Cardiac atrium fibroblast (primary cell): ENCODE data around the gene ATP1A1. TPM values are rescaled to one million over a fixed set of nuclear protein-coding genes. Genes with fewer than 3 reads are reported as not detected.

Source experiments
- total RNA-seq: library from RNA; depleted of rRNA; stranded (reverse); fragments of >200 nt; gene quantifications from 2 replicates; pipeline ENCODE4 v1.2.3, GENCODE V29; 2015

ATP1A1 gene
- total RNA-seq: 210 and 292 TPM in 2 replicates

GRCh38 chr1:116372651-116373430 lies at the start of gene ATP1A1:
TSS of gene ATP1A1 (plus strand) at chr1:116373244. CDS start at chr1:116373512, 268 bp downstream.

Other genes with a start within 250 kb of the ATP1A1 start
- gene CD58, start 197.8 kb downstream of the ATP1A1 start, total RNA-seq: 9.0 and 24.1 TPM in 2 replicates